Vagina (tissue), 2 donors: ENCODE results near the gene HES4. TPM values are rescaled to one million over a fixed set of nuclear protein-coding genes. Genes with fewer than 3 reads are reported as not detected.
A peak's percentile ranks its signal among the peaks of the same experiment; 100 is the strongest.

Source experiments
- DNase-seq, 2 donors: peaks; one replicate each; pipeline ENCODE4 v3.0.0-alpha.2; 2017; ENCODE audit errors: extremely low spot score in 2 of 2
- H3K27ac ChIP-seq: fragments of 200-600 bp; sonication (generic); one replicate; pipeline ENCODE4 v1.5.1; 2019
- H3K27me3 ChIP-seq: fragments of 200-600 bp; sonication (generic); one replicate; pipeline ENCODE4 v1.5.1; 2019
- H3K36me3 ChIP-seq, 2 donors: fragments of 200-600 bp; sonication (generic); one replicate each; pipeline ENCODE4 v1.5.1; 2017 to 2019
- H3K4me1 ChIP-seq: fragments of 200-600 bp; sonication (generic); one replicate; pipeline ENCODE4 v1.5.1; 2019
- H3K4me3 ChIP-seq, 2 donors: fragments of 200-600 bp; sonication (generic); 1 replicate in 1 of 2; 2 replicates in 1 of 2; pipeline ENCODE4 v1.5.1; 2016 to 2019
- H3K9me3 ChIP-seq: fragments of 200-600 bp; sonication (generic); one replicate; pipeline ENCODE4 v1.5.1; 2019
- POLR2A ChIP-seq, 2 donors: fragments of 450-650 bp; IDR thresholded peaks; one replicate each; pipeline ENCODE4 v1.6.1; 2017; ENCODE audit warnings: antibody characterized with exemption in 2 of 2, mild to moderate bottlenecking in 2 of 2, moderate library complexity in 2 of 2
- POLR2AphosphoS5 ChIP-seq, 2 donors: sonication (generic); formaldehyde crosslinking; IDR thresholded peaks; one replicate each; pipeline ENCODE4 v1.9.0; 2017; ENCODE audit warnings: antibody characterized with exemption in 2 of 2, mild to moderate bottlenecking in 2 of 2, low read depth in 1 of 2; ENCODE audit not compliant: insufficient read depth in 1 of 2
- intact Hi-C: fragments of 100-400 bp; cut with DNase I; formaldehyde crosslinking; loops from one replicate; pipeline ENCODE4 v1.15.1; 2023
- total RNA-seq: library from RNA; depleted of rRNA; stranded (reverse); fragments of >200 nt; gene quantifications from one replicate; pipeline ENCODE4 v1.2.3, GENCODE V29; 2016
- TF ChIP-seq, protein P1 (sequence below), 3 experiments: fragments of 450-650 bp in 2 of 3; fragments of 200-600 bp in 1 of 3; sonication (generic) in 1 of 3; IDR thresholded peaks; one replicate each; pipeline ENCODE4 v1.5.1; 2017 to 2019; ENCODE audit warnings: antibody characterized with exemption in 3 of 3, mild to moderate bottlenecking in 2 of 3, moderate library complexity in 2 of 3

HES4 gene, protein sequence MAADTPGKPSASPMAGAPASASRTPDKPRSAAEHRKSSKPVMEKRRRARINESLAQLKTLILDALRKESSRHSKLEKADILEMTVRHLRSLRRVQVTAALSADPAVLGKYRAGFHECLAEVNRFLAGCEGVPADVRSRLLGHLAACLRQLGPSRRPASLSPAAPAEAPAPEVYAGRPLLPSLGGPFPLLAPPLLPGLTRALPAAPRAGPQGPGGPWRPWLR
- total RNA-seq = 34.6 TPM

DNA sequence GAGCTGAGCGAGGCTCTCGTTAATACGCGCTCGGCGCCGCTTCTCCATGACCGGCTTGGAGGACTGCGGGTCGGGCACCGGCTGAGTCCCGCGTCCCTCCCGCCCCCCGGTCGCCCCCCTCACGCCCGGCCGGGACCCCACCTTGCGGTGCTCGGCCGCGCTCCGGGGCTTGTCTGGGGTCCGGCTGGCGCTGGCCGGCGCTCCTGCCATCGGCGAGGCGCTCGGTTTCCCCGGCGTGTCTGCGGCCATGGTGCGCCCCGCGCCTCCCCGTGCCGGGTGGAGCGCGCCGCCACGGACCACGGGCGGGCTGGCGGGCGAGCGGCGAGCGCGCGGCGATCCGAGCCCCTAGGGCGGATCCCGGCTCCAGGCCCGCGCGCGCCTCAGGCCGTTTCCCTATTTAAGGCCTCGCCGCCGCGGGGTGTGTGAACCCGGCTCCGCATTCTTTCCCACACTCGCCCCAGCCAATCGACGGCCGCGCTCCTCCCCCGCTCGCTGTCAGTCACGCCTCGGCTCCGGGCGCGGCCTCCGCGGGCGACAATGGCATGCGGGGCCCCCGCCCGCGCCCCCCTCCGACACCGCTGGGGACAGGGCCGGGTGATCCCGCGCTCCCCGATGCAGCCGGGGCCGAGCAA, at the start of gene HES4:
HES4 (minus strand) TSS at position 373 of the 632 bp plus-strand sequence; CDS start at position 249, 124 bp downstream.
- intact Hi-C loops = no loop called here
- Histone ChIP-seq H3K4me3 (peak within 1 kb of the TSS; percentile 61 to 73), H3K36me3 (no peaks in the 10 kb centered on the region), H3K9me3 (no peaks in the 10 kb centered on the region), H3K4me1 (peaks cover 39% of the 10 kb centered on the region), H3K27ac (peak within 1 kb of the TSS; percentile 99), H3K27me3 (no peaks in the 10 kb centered on the region)
- TF ChIP-seq, protein P1, sequence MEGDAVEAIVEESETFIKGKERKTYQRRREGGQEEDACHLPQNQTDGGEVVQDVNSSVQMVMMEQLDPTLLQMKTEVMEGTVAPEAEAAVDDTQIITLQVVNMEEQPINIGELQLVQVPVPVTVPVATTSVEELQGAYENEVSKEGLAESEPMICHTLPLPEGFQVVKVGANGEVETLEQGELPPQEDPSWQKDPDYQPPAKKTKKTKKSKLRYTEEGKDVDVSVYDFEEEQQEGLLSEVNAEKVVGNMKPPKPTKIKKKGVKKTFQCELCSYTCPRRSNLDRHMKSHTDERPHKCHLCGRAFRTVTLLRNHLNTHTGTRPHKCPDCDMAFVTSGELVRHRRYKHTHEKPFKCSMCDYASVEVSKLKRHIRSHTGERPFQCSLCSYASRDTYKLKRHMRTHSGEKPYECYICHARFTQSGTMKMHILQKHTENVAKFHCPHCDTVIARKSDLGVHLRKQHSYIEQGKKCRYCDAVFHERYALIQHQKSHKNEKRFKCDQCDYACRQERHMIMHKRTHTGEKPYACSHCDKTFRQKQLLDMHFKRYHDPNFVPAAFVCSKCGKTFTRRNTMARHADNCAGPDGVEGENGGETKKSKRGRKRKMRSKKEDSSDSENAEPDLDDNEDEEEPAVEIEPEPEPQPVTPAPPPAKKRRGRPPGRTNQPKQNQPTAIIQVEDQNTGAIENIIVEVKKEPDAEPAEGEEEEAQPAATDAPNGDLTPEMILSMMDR (IDR thresholded peaks at IDR 0.05) = no peak
- peak; percentile 32 to 78 for TF ChIP-seq POLR2A (IDR thresholded peaks at IDR 0.05)
- TF ChIP-seq POLR2AphosphoS5 (IDR thresholded peaks at IDR 0.05; ENCODE audit: insufficient read depth in 1 of 2, low read depth in 1 of 2) = peak in 1 of 2 donors; percentile 20
- no peak for DNase-seq

DNA sequence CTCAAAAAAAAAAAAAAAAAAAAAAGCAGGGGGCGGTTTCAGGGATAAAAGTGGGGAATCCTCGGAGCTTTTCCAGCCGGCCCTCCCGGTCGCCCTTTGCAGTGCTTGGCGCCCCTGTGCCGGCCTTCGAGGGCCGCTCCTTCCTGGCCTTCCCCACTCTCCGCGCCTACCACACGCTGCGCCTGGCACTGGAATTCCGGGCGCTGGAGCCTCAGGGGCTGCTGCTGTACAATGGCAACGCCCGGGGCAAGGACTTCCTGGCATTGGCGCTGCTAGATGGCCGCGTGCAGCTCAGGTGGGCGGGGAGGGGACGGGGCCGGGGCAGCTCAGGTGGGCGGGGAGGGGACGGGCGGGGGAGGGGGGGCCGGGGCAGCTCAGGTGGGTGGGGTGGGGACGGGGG, 48.9 kb upstream of the HES4 start:
- Histone ChIP-seq H3K27me3 (no peaks in the 10 kb centered on the region), H3K9me3 (no peaks in the 10 kb centered on the region), H3K4me3 (no peak overlapping the region), H3K36me3 (peaks cover 0 to 16% of the 10 kb centered on the region in 2 donors), H3K27ac (no peak overlapping the region), H3K4me1 (no peaks in the 10 kb centered on the region)
- intact Hi-C loops = no loop called here
- TF ChIP-seq POLR2A (IDR thresholded peaks at IDR 0.05) (no peak), POLR2AphosphoS5 (IDR thresholded peaks at IDR 0.05; ENCODE audit: insufficient read depth in 1 of 2, low read depth in 1 of 2) (no peak)
- TF ChIP-seq, protein P1 (IDR thresholded peaks at IDR 0.05) = no peak
- DNase-seq = no peak

DNA sequence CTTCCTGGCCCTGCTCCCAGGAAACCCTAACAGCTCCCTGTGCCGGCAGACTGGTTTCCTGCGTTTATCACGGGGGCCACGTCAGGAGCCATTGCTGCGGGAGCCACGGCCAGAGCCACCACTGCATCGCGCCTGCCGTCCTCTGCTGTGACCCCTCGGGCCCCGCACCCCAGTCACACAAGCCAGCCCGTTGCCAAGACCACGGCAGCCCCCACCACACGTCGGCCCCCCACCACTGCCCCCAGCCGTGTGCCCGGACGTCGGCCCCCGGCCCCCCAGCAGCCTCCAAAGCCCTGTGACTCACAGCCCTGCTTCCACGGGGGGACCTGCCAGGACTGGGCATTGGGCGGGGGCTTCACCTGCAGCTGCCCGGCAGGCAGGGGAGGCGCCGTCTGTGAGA, 48.1 kb upstream of the HES4 start:
- Histone ChIP-seq H3K27me3 (no peaks in the 10 kb centered on the region), H3K36me3 (peaks cover 0 to 16% of the 10 kb centered on the region in 2 donors), H3K4me1 (no peaks in the 10 kb centered on the region), H3K9me3 (no peaks in the 10 kb centered on the region), H3K4me3 (no peak overlapping the region), H3K27ac (no peak overlapping the region)
- intact Hi-C loops = no loop called here
- DNase-seq = no peak
- TF ChIP-seq, protein P1 (IDR thresholded peaks at IDR 0.05) = no peak
- TF ChIP-seq POLR2AphosphoS5 (IDR thresholded peaks at IDR 0.05; ENCODE audit: insufficient read depth in 1 of 2, low read depth in 1 of 2) (no peak), POLR2A (IDR thresholded peaks at IDR 0.05) (no peak)

DNA sequence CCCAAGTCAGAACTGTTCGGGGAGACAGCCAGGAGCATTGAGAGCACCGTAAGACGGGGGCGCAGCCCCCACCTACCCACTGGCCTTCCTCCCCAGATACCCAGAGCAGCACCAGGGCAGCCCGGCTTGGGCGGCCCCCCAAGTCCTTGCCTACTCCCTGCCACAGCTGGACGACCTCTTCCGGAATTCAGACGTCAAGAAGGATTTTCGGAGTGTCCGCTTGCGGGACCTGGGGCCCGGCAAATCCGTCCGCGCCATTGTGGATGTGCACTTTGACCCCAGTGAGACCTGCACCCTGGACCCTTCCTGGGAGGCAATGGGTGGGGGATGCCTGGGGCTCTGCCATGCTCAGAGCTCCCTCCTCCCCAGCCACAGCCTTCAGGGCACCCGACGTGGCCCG, 47.5 kb upstream of the HES4 start:
- Histone ChIP-seq H3K27ac (no peak overlapping the region), H3K4me1 (no peaks in the 10 kb centered on the region), H3K36me3 (peaks cover 0 to 16% of the 10 kb centered on the region in 2 donors), H3K4me3 (no peak overlapping the region), H3K27me3 (no peaks in the 10 kb centered on the region), H3K9me3 (no peaks in the 10 kb centered on the region)
- DNase-seq = no peak
- intact Hi-C loops = no loop called here
- TF ChIP-seq, protein P1 (IDR thresholded peaks at IDR 0.05) = no peak
- TF ChIP-seq POLR2A (IDR thresholded peaks at IDR 0.05) (no peak), POLR2AphosphoS5 (IDR thresholded peaks at IDR 0.05; ENCODE audit: insufficient read depth in 1 of 2, low read depth in 1 of 2) (no peak)

DNA sequence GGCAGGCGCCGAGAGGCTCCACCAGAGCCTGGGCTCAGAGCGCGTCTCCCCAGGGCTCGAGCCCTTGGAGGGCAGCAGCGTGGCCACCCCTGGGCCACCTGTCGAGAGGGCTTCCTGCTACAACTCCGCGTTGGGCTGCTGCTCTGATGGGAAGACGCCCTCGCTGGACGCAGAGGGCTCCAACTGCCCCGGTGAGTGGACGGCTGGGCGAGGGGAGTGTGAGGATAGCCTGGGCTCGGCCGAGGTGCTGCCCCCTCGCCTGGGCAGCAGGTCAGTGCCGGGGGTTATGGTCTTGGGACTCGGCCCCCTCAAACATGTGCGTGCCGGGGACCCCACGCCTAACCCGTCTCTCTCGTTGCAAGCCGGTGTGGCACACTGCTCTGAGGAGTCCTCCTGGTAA, 46.9 kb upstream of the HES4 start:
- Histone ChIP-seq H3K27ac (no peak overlapping the region), H3K4me3 (no peak overlapping the region)

More for the DNA sequence above, 46.9 kb upstream of the HES4 start:
- TF ChIP-seq POLR2A (IDR thresholded peaks at IDR 0.05) (no peak), POLR2AphosphoS5 (IDR thresholded peaks at IDR 0.05; ENCODE audit: insufficient read depth in 1 of 2, low read depth in 1 of 2) (no peak)
- TF ChIP-seq, protein P1 (IDR thresholded peaks at IDR 0.05) = no peak
- Histone ChIP-seq H3K9me3 (no peaks in the 10 kb centered on the region), H3K27me3 (no peaks in the 10 kb centered on the region), H3K36me3 (peaks cover 0 to 16% of the 10 kb centered on the region in 2 donors), H3K4me1 (no peaks in the 10 kb centered on the region)
- no peak for DNase-seq
- intact Hi-C loops = no loop called here
